Keratinocyte (primary cell): Measurements from ENCODE around the gene ACACA. TPM values are rescaled to one million over a fixed set of nuclear protein-coding genes. Genes with fewer than 3 reads are reported as not detected.

Experiments used
- DNase-seq: peaks from one replicate; pipeline ENCODE4 v3.0.0-alpha.2; 2011; ENCODE audit warnings: low read depth, missing footprints, low spot score
- FAIRE-seq: peaks from 2 replicates; lab custom pipeline; 2011; peaks lifted over from hg19 to GRCh38; lab: Jason Lieb, UNC
- H2AFZ ChIP-seq: 2 replicates; pipeline ENCODE4 v1.6.0; 2012; ENCODE audit warnings: low read length, control low read depth, inconsistent platforms; ENCODE audit not compliant: control insufficient read depth
- H3K27ac ChIP-seq: 2 replicates; pipeline ENCODE4 v1.5.1; 2011; ENCODE audit warnings: low read length; ENCODE audit not compliant: control insufficient read depth, insufficient read depth
- H3K27me3 ChIP-seq: 3 replicates; pipeline ENCODE4 v1.6.0; 2011; ENCODE audit warnings: low read length; ENCODE audit not compliant: control insufficient read depth, insufficient read depth; ENCODE audit errors: extremely low read depth
- H3K36me3 ChIP-seq, 2 experiments: 2 replicates in 1 of 2; 3 replicates in 1 of 2; pipeline ENCODE4 v1.5.1; 2011; ENCODE audit warnings: low read length in 2 of 2, mild to moderate bottlenecking in 1 of 2; ENCODE audit not compliant: control insufficient read depth in 2 of 2, insufficient read depth in 2 of 2; ENCODE audit errors: extremely low read depth in 1 of 2
- H3K4me1 ChIP-seq: 3 replicates; pipeline ENCODE4 v1.5.1; 2011; ENCODE audit warnings: low read length; ENCODE audit not compliant: control insufficient read depth, insufficient read depth; ENCODE audit errors: extremely low read depth
- H3K4me2 ChIP-seq: 3 replicates; pipeline ENCODE4 v1.6.0; 2011; ENCODE audit warnings: low read depth, low read length; ENCODE audit not compliant: control insufficient read depth, insufficient read depth; ENCODE audit errors: extremely low read depth
- H3K4me3 ChIP-seq, 3 experiments: fragments of 200-600 bp in 1 of 3; sonication (generic) in 1 of 3; 2 replicates in 2 of 3; 3 replicates in 1 of 3; pipeline ENCODE4 v1.5.1; 2011 to 2016; ENCODE audit warnings: low read length in 3 of 3, mild to moderate bottlenecking in 3 of 3, control low read depth in 2 of 3, inconsistent platforms in 1 of 3, low read depth in 1 of 3, mixed read lengths in 1 of 3, mixed run types in 1 of 3, moderate library complexity in 1 of 3; ENCODE audit not compliant: control insufficient read depth in 2 of 3, insufficient read depth in 2 of 3; ENCODE audit errors: extremely low read depth in 1 of 3
- H3K79me2 ChIP-seq: 2 replicates; pipeline ENCODE4 v1.6.0; 2012; ENCODE audit warnings: low read length; ENCODE audit not compliant: control insufficient read depth, insufficient read depth
- H3K9ac ChIP-seq: 3 replicates; pipeline ENCODE4 v1.6.0; 2011; ENCODE audit warnings: low read length; ENCODE audit not compliant: control insufficient read depth, insufficient read depth; ENCODE audit errors: extremely low read depth
- H3K9me1 ChIP-seq: 3 replicates; pipeline ENCODE4 v1.6.0; 2011; ENCODE audit warnings: low read length; ENCODE audit not compliant: control insufficient read depth, insufficient read depth; ENCODE audit errors: extremely low read depth
- H3K9me3 ChIP-seq: 2 replicates; pipeline ENCODE4 v1.5.1; 2012; ENCODE audit warnings: low read depth, low read length; ENCODE audit not compliant: control insufficient read depth
- H4K20me1 ChIP-seq: 3 replicates; pipeline ENCODE4 v1.6.0; 2011; ENCODE audit warnings: low read length; ENCODE audit not compliant: control insufficient read depth, insufficient read depth; ENCODE audit errors: extremely low read depth
- CTCF ChIP-seq, 3 experiments: IDR thresholded peaks in 1 of 3; conservative IDR thresholded peaks in 1 of 3; optimal IDR thresholded peaks in 1 of 3; 2 replicates in 2 of 3; 3 replicates in 1 of 3; pipeline versions ENCODE3 to v1.5.1; 2011; ENCODE audit warnings: low read length in 3 of 3, mild to moderate bottlenecking in 3 of 3, moderate library complexity in 2 of 3, control low read depth in 1 of 3, inconsistent platforms in 1 of 3; ENCODE audit not compliant: insufficient read depth in 2 of 3; ENCODE audit errors: extremely low read depth in 1 of 3
- EZH2 ChIP-seq: IDR thresholded peaks from one replicate; pipeline ENCODE4 v1.6.1; 2012; ENCODE audit warnings: inconsistent platforms, mild to moderate bottlenecking, low read length, moderate library complexity
- dilution Hi-C: fragments of 300-500 bp; cut with MboI; formaldehyde crosslinking; loops from one replicate; pipeline ENCODE4 v1.7.0; 2020; ENCODE audit warnings: low sequenced_read_pairs; ENCODE audit not compliant: extremely low pct_ligation_motif_present
- polyA plus RNA-seq, 5 experiments: library from polyadenylated mRNA; depleted of rRNA in 3 of 5; stranded (reverse) in 3 of 5; stranded (forward) in 1 of 5; unstranded in 1 of 5; fragments of >200 nt; gene quantifications; 1 replicate in 1 of 5; 2 replicates in 3 of 5; 3 replicates in 1 of 5; pipeline versions ENCODE4 v1.2.1 to v1.2.3, GENCODE V29; 2011 to 2012; ENCODE audit warnings: missing spikeins in 2 of 5, low read depth in 1 of 5, low replicate concordance in 1 of 5

ACACA gene
- polyA plus RNA-seq, 1 donor (not counting 4 experiments of a cell fraction or from before 2014, with no cell fraction given): 85.8 TPM

DNA sequence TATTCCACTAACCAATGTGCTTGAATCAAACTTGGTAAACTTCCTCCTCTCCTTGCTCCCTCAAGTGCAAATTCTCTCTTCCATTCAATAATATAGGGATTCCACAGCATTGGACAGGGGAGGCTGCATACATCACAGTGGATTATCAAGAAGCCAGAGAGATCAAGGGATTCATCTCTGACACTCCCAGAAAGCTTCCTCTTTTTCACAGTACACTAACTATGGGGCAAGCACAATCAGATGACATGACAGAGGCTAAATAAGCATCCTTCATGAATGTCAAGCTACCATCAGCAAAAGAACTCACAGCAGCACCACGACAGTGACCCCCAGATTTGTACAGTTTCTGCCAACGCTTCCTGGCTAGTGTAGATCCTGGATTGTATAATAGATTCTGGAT, 209.3 kb downstream of the ACACA start:
- H2AFZ ChIP-seq: no peak overlapping the region
- H3K9ac ChIP-seq: no peak overlapping the region
- no peak for DNase-seq
- H3K9me1 ChIP-seq: no peaks in the 10 kb centered on the region
- H3K4me3 ChIP-seq: no peak overlapping the region
- peaks cover 5 to 15% of the 10 kb centered on the region in 2 experiments for H3K36me3 ChIP-seq
- H3K9me3 ChIP-seq: no peaks in the 10 kb centered on the region
- H3K27ac ChIP-seq: no peak overlapping the region
- dilution Hi-C loops: no loop called here
- H3K79me2 ChIP-seq: no peaks in the 10 kb centered on the region
- no peaks in the 10 kb centered on the region for H4K20me1 ChIP-seq
- H3K4me2 ChIP-seq: no peak overlapping the region
- no peaks in the 10 kb centered on the region for H3K4me1 ChIP-seq
- TF ChIP-seq EZH2 (no peak), CTCF (optimal IDR thresholded peaks at IDR 0.05 in 1 of 3, IDR thresholded peaks at IDR 0.05 in 1 of 3, conservative IDR thresholded peaks at IDR 0.05 in 1 of 3; ENCODE audit: extremely low read depth in 1 of 3, insufficient read depth in 2 of 3, low read length in 3 of 3) (no peak)
- no peaks in the 10 kb centered on the region for H3K27me3 ChIP-seq
- FAIRE-seq: no peak

DNA sequence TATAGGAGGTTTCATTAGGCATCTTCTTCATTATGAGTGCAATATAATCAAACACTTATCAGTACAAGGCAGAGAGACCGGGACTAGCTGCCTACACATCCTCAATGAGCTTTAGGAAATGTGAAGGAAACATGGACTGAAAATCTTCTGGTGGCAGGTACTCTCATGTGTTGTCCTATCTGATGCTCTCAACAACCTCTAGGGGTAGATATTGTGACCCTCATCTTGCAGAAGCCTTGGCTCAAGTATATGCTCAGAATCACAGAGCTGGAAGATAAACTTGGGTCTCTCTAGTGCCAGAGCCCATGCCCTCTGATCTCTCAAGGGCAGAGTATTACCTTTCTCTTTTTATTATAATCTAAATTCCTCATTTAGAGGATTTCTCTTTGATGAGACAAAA, 212.4 kb downstream of the ACACA start:
- no peak for TF ChIP-seq CTCF (optimal IDR thresholded peaks at IDR 0.05 in 1 of 3, IDR thresholded peaks at IDR 0.05 in 1 of 3, conservative IDR thresholded peaks at IDR 0.05 in 1 of 3; ENCODE audit: extremely low read depth in 1 of 3, insufficient read depth in 2 of 3, low read length in 3 of 3)
- TF ChIP-seq EZH2: no peak
- no peak for DNase-seq
- Histone ChIP-seq H3K27ac (no peak overlapping the region), H4K20me1 (no peaks in the 10 kb centered on the region), H3K4me2 (no peak overlapping the region), H3K79me2 (no peaks in the 10 kb centered on the region), H3K9me1 (no peaks in the 10 kb centered on the region), H3K27me3 (no peaks in the 10 kb centered on the region), H3K9me3 (no peaks in the 10 kb centered on the region), H3K36me3 (peaks cover 6 to 13% of the 10 kb centered on the region in 2 experiments), H2AFZ (no peak overlapping the region), H3K9ac (no peak overlapping the region), H3K4me1 (no peaks in the 10 kb centered on the region), H3K4me3 (no peak overlapping the region)
- FAIRE-seq: no peak
- dilution Hi-C loops: no loop called here
